HepG2 (cell line): ENCODE data around the gene TMEM170B. TPM values are rescaled to one million over a fixed set of nuclear protein-coding genes. Genes with fewer than 3 reads are reported as not detected.
A peak's percentile ranks its signal among the peaks of the same experiment; 100 is the strongest.

Experiments used
- ADNP ChIP-seq: sonication (generic); formaldehyde crosslinking; IDR thresholded peaks from 2 replicates; pipeline ENCODE4 v1.4.0; 2020; ENCODE audit warnings: missing genetic modification reagents
- CREM ChIP-seq, 2 experiments: sonication (generic) in 1 of 2; formaldehyde crosslinking in 1 of 2; IDR thresholded peaks; 2 replicates each; pipeline versions ENCODE4 v1.4.0 to v1.6.1; 2016 to 2020; ENCODE audit warnings: antibody characterized with exemption in 1 of 2, mild to moderate bottlenecking in 1 of 2, missing genetic modification reagents in 1 of 2
- FOXA3 ChIP-seq: IDR thresholded peaks from 2 replicates; pipeline ENCODE4 v1.6.1; 2016; ENCODE audit warnings: missing genetic modification reagents, missing compliant biosample characterization
- GATAD2A ChIP-seq: IDR thresholded peaks from 2 replicates; pipeline ENCODE4 v1.6.1; 2016
- GTF2F1 ChIP-seq: fragments of 150-350 bp; IDR thresholded peaks from 2 replicates; pipeline ENCODE4 v1.6.1; 2014; ENCODE audit warnings: low read length
- KLF13 ChIP-seq: sonication (generic); formaldehyde crosslinking; IDR thresholded peaks from 2 replicates; pipeline ENCODE4 v1.4.0; 2020; ENCODE audit warnings: mild to moderate bottlenecking, missing genetic modification reagents
- MAFF ChIP-seq: IDR thresholded peaks from 2 replicates; pipeline ENCODE4 v1.6.1; 2011; ENCODE audit warnings: low read depth, low read length, improper control_type of control experiment
- NCOA5 ChIP-seq: sonication (generic); formaldehyde crosslinking; IDR thresholded peaks from 2 replicates; pipeline ENCODE4 v1.4.0; 2020; ENCODE audit warnings: missing genetic modification reagents
- RARA ChIP-seq: IDR thresholded peaks from 2 replicates; pipeline ENCODE4 v1.6.1; 2016; ENCODE audit warnings: missing genetic modification reagents, missing compliant biosample characterization
- RFX3 ChIP-seq: IDR thresholded peaks from 2 replicates; pipeline ENCODE4 v1.6.1; 2016; ENCODE audit warnings: missing biosample characterization, missing genetic modification reagents
- SMAD1 ChIP-seq: sonication (generic); formaldehyde crosslinking; IDR thresholded peaks from 2 replicates; pipeline ENCODE4 v1.4.0; 2020; ENCODE audit warnings: missing genetic modification reagents, low read depth, mild to moderate bottlenecking, borderline replicate concordance
- SNAPC5 ChIP-seq: sonication (generic); formaldehyde crosslinking; IDR thresholded peaks from 2 replicates; pipeline ENCODE4 v1.8.1; 2023; ENCODE audit warnings: mild to moderate bottlenecking, missing genetic modification reagents, borderline replicate concordance
- U2AF1 ChIP-seq: fragments of 200-400 bp; formaldehyde crosslinking; optimal IDR thresholded peaks from 2 replicates; pipeline ENCODE3; 2017; ENCODE audit warnings: mild to moderate bottlenecking, low read depth, low read length
- ZIK1 ChIP-seq: sonication (generic); formaldehyde crosslinking; IDR thresholded peaks from 2 replicates; pipeline ENCODE4 v1.5.0; 2020; ENCODE audit warnings: mild to moderate bottlenecking, low read depth, missing genetic modification reagents, borderline replicate concordance
- polyA plus RNA-seq, 8 experiments: library from polyadenylated mRNA; depleted of rRNA in 3 of 8; stranded (reverse) in 7 of 8; unstranded in 1 of 8; fragments of >200 nt; fragmentation: Illumina TruSeq in 4 of 8; extraction: Trizol in 4 of 8; gene quantifications; 2 replicates each; pipeline versions ENCODE4 v1.2.1 to v1.2.3, GENCODE V29; 2011 to 2016; ENCODE audit warnings: low read depth in 4 of 8, missing spikeins in 1 of 8, mixed read lengths in 1 of 8; ENCODE audit not compliant: insufficient read depth in 1 of 8
- total RNA-seq, 5 experiments: library from RNA; depleted of rRNA; stranded (reverse); fragments of >200 nt; fragmentation: Illumina TruSeq; extraction: Trizol; gene quantifications; 2 replicates each; pipeline ENCODE4 v1.2.3, GENCODE V29; 2016; ENCODE audit warnings: low read depth in 1 of 5
- TF ChIP-seq, protein P1 (sequence below): sonication (generic); formaldehyde crosslinking; IDR thresholded peaks from 2 replicates; pipeline ENCODE4 v1.5.1; 2020; ENCODE audit warnings: mild to moderate bottlenecking, missing genetic modification reagents, borderline replicate concordance
- TF ChIP-seq, protein P2 (sequence below): sonication (generic); formaldehyde crosslinking; conservative IDR thresholded peaks from 2 replicates; pipeline ENCODE4 v1.8.1; 2023; ENCODE audit warnings: missing genetic modification reagents
- TF ChIP-seq, protein P3 (sequence below): sonication (generic); formaldehyde crosslinking; IDR thresholded peaks from 2 replicates; pipeline ENCODE4 v1.8.1; 2023; ENCODE audit warnings: missing genetic modification reagents, inconsistent platforms, borderline replicate concordance
- TF ChIP-seq, protein P4 (sequence below): sonication (generic); formaldehyde crosslinking; IDR thresholded peaks from 2 replicates; pipeline ENCODE4 v1.8.1; 2023; ENCODE audit warnings: mild to moderate bottlenecking, missing genetic modification reagents
- TF ChIP-seq, protein P5 (sequence below): sonication (generic); formaldehyde crosslinking; IDR thresholded peaks from 2 replicates; pipeline ENCODE4 v1.5.1; 2020; ENCODE audit warnings: mild to moderate bottlenecking, moderate library complexity, missing genetic modification reagents

TMEM170B gene
- total and polyA plus RNA-seq, 2 of the 13 experiments (the other 11 are each of a cell fraction or from before 2014, with no cell fraction given) = 3.3 to 9.4 TPM

- TF ChIP-seq, protein P1, sequence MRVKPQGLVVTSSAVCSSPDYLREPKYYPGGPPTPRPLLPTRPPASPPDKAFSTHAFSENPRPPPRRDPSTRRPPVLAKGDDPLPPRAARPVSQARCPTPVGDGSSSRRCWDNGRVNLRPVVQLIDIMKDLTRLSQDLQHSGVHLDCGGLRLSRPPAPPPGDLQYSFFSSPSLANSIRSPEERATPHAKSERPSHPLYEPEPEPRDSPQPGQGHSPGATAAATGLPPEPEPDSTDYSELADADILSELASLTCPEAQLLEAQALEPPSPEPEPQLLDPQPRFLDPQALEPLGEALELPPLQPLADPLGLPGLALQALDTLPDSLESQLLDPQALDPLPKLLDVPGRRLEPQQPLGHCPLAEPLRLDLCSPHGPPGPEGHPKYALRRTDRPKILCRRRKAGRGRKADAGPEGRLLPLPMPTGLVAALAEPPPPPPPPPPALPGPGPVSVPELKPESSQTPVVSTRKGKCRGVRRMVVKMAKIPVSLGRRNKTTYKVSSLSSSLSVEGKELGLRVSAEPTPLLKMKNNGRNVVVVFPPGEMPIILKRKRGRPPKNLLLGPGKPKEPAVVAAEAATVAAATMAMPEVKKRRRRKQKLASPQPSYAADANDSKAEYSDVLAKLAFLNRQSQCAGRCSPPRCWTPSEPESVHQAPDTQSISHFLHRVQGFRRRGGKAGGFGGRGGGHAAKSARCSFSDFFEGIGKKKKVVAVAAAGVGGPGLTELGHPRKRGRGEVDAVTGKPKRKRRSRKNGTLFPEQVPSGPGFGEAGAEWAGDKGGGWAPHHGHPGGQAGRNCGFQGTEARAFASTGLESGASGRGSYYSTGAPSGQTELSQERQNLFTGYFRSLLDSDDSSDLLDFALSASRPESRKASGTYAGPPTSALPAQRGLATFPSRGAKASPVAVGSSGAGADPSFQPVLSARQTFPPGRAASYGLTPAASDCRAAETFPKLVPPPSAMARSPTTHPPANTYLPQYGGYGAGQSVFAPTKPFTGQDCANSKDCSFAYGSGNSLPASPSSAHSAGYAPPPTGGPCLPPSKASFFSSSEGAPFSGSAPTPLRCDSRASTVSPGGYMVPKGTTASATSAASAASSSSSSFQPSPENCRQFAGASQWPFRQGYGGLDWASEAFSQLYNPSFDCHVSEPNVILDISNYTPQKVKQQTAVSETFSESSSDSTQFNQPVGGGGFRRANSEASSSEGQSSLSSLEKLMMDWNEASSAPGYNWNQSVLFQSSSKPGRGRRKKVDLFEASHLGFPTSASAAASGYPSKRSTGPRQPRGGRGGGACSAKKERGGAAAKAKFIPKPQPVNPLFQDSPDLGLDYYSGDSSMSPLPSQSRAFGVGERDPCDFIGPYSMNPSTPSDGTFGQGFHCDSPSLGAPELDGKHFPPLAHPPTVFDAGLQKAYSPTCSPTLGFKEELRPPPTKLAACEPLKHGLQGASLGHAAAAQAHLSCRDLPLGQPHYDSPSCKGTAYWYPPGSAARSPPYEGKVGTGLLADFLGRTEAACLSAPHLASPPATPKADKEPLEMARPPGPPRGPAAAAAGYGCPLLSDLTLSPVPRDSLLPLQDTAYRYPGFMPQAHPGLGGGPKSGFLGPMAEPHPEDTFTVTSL (CRISPR knock-in tag) = no peak
- TF ChIP-seq KLF13 (CRISPR knock-in tag) = no peak
- TF ChIP-seq U2AF1 = no peak
- no peak for TF ChIP-seq ZIK1 (CRISPR knock-in tag)
- no peak for TF ChIP-seq GTF2F1
- no peak for TF ChIP-seq SMAD1 (CRISPR knock-in tag)
- TF ChIP-seq, protein P2, sequence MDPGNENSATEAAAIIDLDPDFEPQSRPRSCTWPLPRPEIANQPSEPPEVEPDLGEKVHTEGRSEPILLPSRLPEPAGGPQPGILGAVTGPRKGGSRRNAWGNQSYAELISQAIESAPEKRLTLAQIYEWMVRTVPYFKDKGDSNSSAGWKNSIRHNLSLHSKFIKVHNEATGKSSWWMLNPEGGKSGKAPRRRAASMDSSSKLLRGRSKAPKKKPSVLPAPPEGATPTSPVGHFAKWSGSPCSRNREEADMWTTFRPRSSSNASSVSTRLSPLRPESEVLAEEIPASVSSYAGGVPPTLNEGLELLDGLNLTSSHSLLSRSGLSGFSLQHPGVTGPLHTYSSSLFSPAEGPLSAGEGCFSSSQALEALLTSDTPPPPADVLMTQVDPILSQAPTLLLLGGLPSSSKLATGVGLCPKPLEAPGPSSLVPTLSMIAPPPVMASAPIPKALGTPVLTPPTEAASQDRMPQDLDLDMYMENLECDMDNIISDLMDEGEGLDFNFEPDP (CRISPR knock-in tag) = no peak
- no peak for TF ChIP-seq RFX3
- no peak for TF ChIP-seq RARA (CRISPR knock-in tag)
- TF ChIP-seq CREM (IDR thresholded peaks at IDR 0.05) = no peak
- TF ChIP-seq CREM (CRISPR knock-in tag; IDR thresholded peaks at IDR 0.05) = no peak
- TF ChIP-seq GATAD2A = peak; percentile 72
- TF ChIP-seq MAFF = no peak
- TF ChIP-seq, protein P3, sequence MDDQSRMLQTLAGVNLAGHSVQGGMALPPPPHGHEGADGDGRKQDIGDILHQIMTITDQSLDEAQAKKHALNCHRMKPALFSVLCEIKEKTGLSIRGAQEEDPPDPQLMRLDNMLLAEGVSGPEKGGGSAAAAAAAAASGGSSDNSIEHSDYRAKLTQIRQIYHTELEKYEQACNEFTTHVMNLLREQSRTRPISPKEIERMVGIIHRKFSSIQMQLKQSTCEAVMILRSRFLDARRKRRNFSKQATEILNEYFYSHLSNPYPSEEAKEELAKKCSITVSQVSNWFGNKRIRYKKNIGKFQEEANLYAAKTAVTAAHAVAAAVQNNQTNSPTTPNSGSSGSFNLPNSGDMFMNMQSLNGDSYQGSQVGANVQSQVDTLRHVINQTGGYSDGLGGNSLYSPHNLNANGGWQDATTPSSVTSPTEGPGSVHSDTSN (CRISPR knock-in tag) = no peak
- TF ChIP-seq, protein P4, sequence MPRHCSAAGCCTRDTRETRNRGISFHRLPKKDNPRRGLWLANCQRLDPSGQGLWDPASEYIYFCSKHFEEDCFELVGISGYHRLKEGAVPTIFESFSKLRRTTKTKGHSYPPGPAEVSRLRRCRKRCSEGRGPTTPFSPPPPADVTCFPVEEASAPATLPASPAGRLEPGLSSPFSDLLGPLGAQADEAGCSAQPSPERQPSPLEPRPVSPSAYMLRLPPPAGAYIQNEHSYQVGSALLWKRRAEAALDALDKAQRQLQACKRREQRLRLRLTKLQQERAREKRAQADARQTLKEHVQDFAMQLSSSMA = no peak
- TF ChIP-seq, protein P5, sequence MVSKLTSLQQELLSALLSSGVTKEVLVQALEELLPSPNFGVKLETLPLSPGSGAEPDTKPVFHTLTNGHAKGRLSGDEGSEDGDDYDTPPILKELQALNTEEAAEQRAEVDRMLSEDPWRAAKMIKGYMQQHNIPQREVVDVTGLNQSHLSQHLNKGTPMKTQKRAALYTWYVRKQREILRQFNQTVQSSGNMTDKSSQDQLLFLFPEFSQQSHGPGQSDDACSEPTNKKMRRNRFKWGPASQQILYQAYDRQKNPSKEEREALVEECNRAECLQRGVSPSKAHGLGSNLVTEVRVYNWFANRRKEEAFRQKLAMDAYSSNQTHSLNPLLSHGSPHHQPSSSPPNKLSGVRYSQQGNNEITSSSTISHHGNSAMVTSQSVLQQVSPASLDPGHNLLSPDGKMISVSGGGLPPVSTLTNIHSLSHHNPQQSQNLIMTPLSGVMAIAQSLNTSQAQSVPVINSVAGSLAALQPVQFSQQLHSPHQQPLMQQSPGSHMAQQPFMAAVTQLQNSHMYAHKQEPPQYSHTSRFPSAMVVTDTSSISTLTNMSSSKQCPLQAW (CRISPR knock-in tag) = no peak
- no peak for TF ChIP-seq NCOA5 (CRISPR knock-in tag)
- no peak for TF ChIP-seq ADNP (CRISPR knock-in tag)
- peak; percentile 23; the same call in 1 of the 2 replicates for TF ChIP-seq FOXA3
- no peak for TF ChIP-seq SNAPC5 (CRISPR knock-in tag)
These were observed 3.0 kb upstream of the TMEM170B start (continued) for GRCh38 chr6:11534561-11534960.
